Measurements from ENCODE around the gene OR52A5. TPM values are rescaled to one million over a fixed set of nuclear protein-coding genes. Genes with fewer than 3 reads are reported as not detected.
"Not testable (repeated sequence)": the region's sequence is repeated elsewhere in the genome, so short reads cannot be mapped to it uniquely, and the experiment has no call there.

Gene OR52A5
- total RNA-seq: not detected in 3 replicates

- Mint-ChIP-seq H3K4me1 (peaks cover 2% of the 10 kb centered on the region), H3K27me3 (ENCODE audit: low read depth) (no peaks in the 10 kb centered on the region), H3K9me3 (no peaks in the 10 kb centered on the region)
Observed at GRCh38 chr11:5137996-5138395, at the start of gene OR52A5. TSS of gene OR52A5 (minus strand) at chr11:5138356. CDS start at chr11:5132642, 5,714 bp downstream.

GRCh38 chr11:5178046-5178837, 40.1 kb upstream of the OR52A5 start:
- H3K36me3 Mint-ChIP-seq: no peaks in the 10 kb centered on the region
- no peak overlapping the region for H3K27ac Mint-ChIP-seq
- no peak for TF ChIP-seq CTCF (IDR thresholded peaks at IDR 0.05; ENCODE audit: unreplicated experiment)
- no peak for DNase-seq (ENCODE audit: low spot score in 2 of 2, unreplicated experiment in 2 of 2)
- H3K27me3 Mint-ChIP-seq (ENCODE audit: low read depth): peaks cover 6% of the 10 kb centered on the region
- no peaks in the 10 kb centered on the region for H3K9me3 Mint-ChIP-seq
- no peaks in the 10 kb centered on the region for H3K4me1 Mint-ChIP-seq
- H3K4me3 Mint-ChIP-seq: no peak overlapping the region

More at GRCh38 chr11:5137996-5138395, at the start of gene OR52A5:
- Mint-ChIP-seq H3K4me3 (no peak within 1 kb of the TSS), H3K27ac (no peak within 1 kb of the TSS), H3K36me3 (no peaks in the 10 kb centered on the region)
- DNase-seq (ENCODE audit: low spot score in 2 of 2, unreplicated experiment in 2 of 2): no peak
- no peak for TF ChIP-seq CTCF (IDR thresholded peaks at IDR 0.05; ENCODE audit: unreplicated experiment)

GRCh38 chr11:5174934-5175333, 36.8 kb upstream of the OR52A5 start:
- no peaks in the 10 kb centered on the region for H3K36me3 Mint-ChIP-seq
- H3K4me3 Mint-ChIP-seq: no peak overlapping the region
- H3K9me3 Mint-ChIP-seq: no peaks in the 10 kb centered on the region
- no peak overlapping the region for H3K27ac Mint-ChIP-seq
- no peaks in the 10 kb centered on the region for H3K4me1 Mint-ChIP-seq
- no peak for TF ChIP-seq CTCF (IDR thresholded peaks at IDR 0.05; ENCODE audit: unreplicated experiment)
- peaks cover 3% of the 10 kb centered on the region for H3K27me3 Mint-ChIP-seq (ENCODE audit: low read depth)
- no peak for DNase-seq (ENCODE audit: low spot score in 2 of 2, unreplicated experiment in 2 of 2)

- DNase-seq (ENCODE audit: low spot score in 2 of 2, unreplicated experiment in 2 of 2): no peak
- no peak overlapping the region for H3K4me3 Mint-ChIP-seq
- no peak overlapping the region for H3K27ac Mint-ChIP-seq
- H3K4me1 Mint-ChIP-seq: no peaks in the 10 kb centered on the region
- no peaks in the 10 kb centered on the region for H3K9me3 Mint-ChIP-seq
- H3K27me3 Mint-ChIP-seq (ENCODE audit: low read depth): peaks cover 3% of the 10 kb centered on the region
- H3K36me3 Mint-ChIP-seq: no peaks in the 10 kb centered on the region
- no peak for TF ChIP-seq CTCF (IDR thresholded peaks at IDR 0.05; ENCODE audit: unreplicated experiment)
Observed at GRCh38 chr11:5171856-5172255, 33.7 kb upstream of the OR52A5 start.

GRCh38 chr11:5165898-5166297, 27.7 kb upstream of the OR52A5 start:
- H3K27me3 Mint-ChIP-seq (ENCODE audit: low read depth); H3K36me3 Mint-ChIP-seq; H3K9me3 Mint-ChIP-seq; DNase-seq (ENCODE audit: low spot score in 2 of 2, unreplicated experiment in 2 of 2); H3K4me3 Mint-ChIP-seq; H3K4me1 Mint-ChIP-seq; H3K27ac Mint-ChIP-seq: not testable (repeated sequence)

GRCh38 chr11:5164807-5165206, 26.7 kb upstream of the OR52A5 start:
- not testable (repeated sequence) for H3K9me3 Mint-ChIP-seq; H3K4me1 Mint-ChIP-seq; H3K27ac Mint-ChIP-seq; H3K4me3 Mint-ChIP-seq; H3K27me3 Mint-ChIP-seq (ENCODE audit: low read depth); H3K36me3 Mint-ChIP-seq; DNase-seq (ENCODE audit: low spot score in 2 of 2, unreplicated experiment in 2 of 2)

- not testable (repeated sequence) for H3K36me3 Mint-ChIP-seq; H3K27ac Mint-ChIP-seq; H3K4me1 Mint-ChIP-seq; DNase-seq (ENCODE audit: low spot score in 2 of 2, unreplicated experiment in 2 of 2); H3K4me3 Mint-ChIP-seq; H3K27me3 Mint-ChIP-seq (ENCODE audit: low read depth)
- H3K9me3 Mint-ChIP-seq: peaks cover 12% of the 10 kb centered on the region
Observed at GRCh38 chr11:5161045-5161444, 22.9 kb upstream of the OR52A5 start.

- H3K27me3 Mint-ChIP-seq (ENCODE audit: low read depth); H3K4me1 Mint-ChIP-seq; H3K36me3 Mint-ChIP-seq; H3K4me3 Mint-ChIP-seq; DNase-seq (ENCODE audit: low spot score in 2 of 2, unreplicated experiment in 2 of 2); H3K27ac Mint-ChIP-seq: not testable (repeated sequence)
- H3K9me3 Mint-ChIP-seq: peaks cover 12% of the 10 kb centered on the region
Observed at GRCh38 chr11:5160217-5160616, 22.1 kb upstream of the OR52A5 start.
